ENCODE results near the gene TXNDC2. TPM values are rescaled to one million over a fixed set of nuclear protein-coding genes. Genes with fewer than 3 reads are reported as not detected.
"Not testable (repeated sequence)": the region's sequence is repeated elsewhere in the genome, so short reads cannot be mapped to it uniquely, and the experiment has no call there.

The TXNDC2 gene
- total and polyA plus RNA-seq, 4 donors = 0.12 to 0.19 (median 0.16) TPM; not detected in 1

- H3K4me1 ChIP-seq (ENCODE audit: control insufficient read depth in 5 of 5, insufficient read depth in 5 of 5, low read length in 5 of 5) = peaks cover 0 to 1% (median 0%) of the 10 kb centered on the region in 5 donors
- ATAC-seq (ENCODE audit: insufficient read depth, low FRiP score) = no peak
- H3K36me3 ChIP-seq (ENCODE audit: control insufficient read depth in 4 of 4, insufficient read depth in 4 of 4, low read length in 4 of 4) = no peaks in the 10 kb centered on the region
- no peak for TF ChIP-seq CTCF (IDR thresholded peaks at IDR 0.05; ENCODE audit: control extremely low read depth, extremely low read depth)
- H3K9me3 ChIP-seq (ENCODE audit: control insufficient read depth in 4 of 4, insufficient read depth in 3 of 4, low read length in 3 of 4) = no peaks in the 10 kb centered on the region
- no peaks in the 10 kb centered on the region for H3K27me3 ChIP-seq (ENCODE audit: control insufficient read depth in 3 of 3, insufficient read depth in 3 of 3, low read length in 2 of 3)
- no peak overlapping the region for H3K27ac ChIP-seq (ENCODE audit: low read depth in 1 of 2, low read length in 1 of 2)
- H3K4me3 ChIP-seq = no peak overlapping the region
- 74 to 76% methylated on average over 11 of the region's 11 CpGs for WGBS, 2 donors
- DNase-seq = no peak
- no peak overlapping the region for H3K9ac ChIP-seq (ENCODE audit: insufficient read depth in 1 of 2, low read length in 2 of 2)
Measured at GRCh38 chr18:9898792-9899549, 13.2 kb downstream of the TXNDC2 start.

- H3K4me1 ChIP-seq (ENCODE audit: control insufficient read depth in 5 of 5, insufficient read depth in 5 of 5, low read length in 5 of 5); H3K36me3 ChIP-seq (ENCODE audit: control insufficient read depth in 4 of 4, insufficient read depth in 4 of 4, low read length in 4 of 4); H3K9me3 ChIP-seq (ENCODE audit: control insufficient read depth in 4 of 4, insufficient read depth in 3 of 4, low read length in 3 of 4); ATAC-seq (ENCODE audit: insufficient read depth, low FRiP score); H3K27ac ChIP-seq (ENCODE audit: low read depth in 1 of 2, low read length in 1 of 2); H3K9ac ChIP-seq (ENCODE audit: insufficient read depth in 1 of 2, low read length in 2 of 2); H3K27me3 ChIP-seq (ENCODE audit: control insufficient read depth in 3 of 3, insufficient read depth in 3 of 3, low read length in 2 of 3); H3K4me3 ChIP-seq; DNase-seq: not testable (repeated sequence)
- 96 to 100% methylated on average over 1 of the region's 1 CpG for WGBS, 2 donors
Measured at GRCh38 chr18:9899550-9899930, 13.8 kb downstream of the TXNDC2 start.

- Histone ChIP-seq H3K9ac (ENCODE audit: insufficient read depth in 1 of 2, low read length in 2 of 2) (no peak overlapping the region), H3K9me3 (ENCODE audit: control insufficient read depth in 4 of 4, insufficient read depth in 3 of 4, low read length in 3 of 4) (no peaks in the 10 kb centered on the region), H3K4me1 (ENCODE audit: control insufficient read depth in 5 of 5, insufficient read depth in 5 of 5, low read length in 5 of 5) (peaks cover 0 to 1% (median 0%) of the 10 kb centered on the region in 5 donors), H3K4me3 (no peak overlapping the region), H3K27me3 (ENCODE audit: control insufficient read depth in 3 of 3, insufficient read depth in 3 of 3, low read length in 2 of 3) (no peaks in the 10 kb centered on the region), H3K36me3 (ENCODE audit: control insufficient read depth in 4 of 4, insufficient read depth in 4 of 4, low read length in 4 of 4) (no peaks in the 10 kb centered on the region), H3K27ac (ENCODE audit: low read depth in 1 of 2, low read length in 1 of 2) (no peak overlapping the region)
- 87 to 91% methylated on average over 7 of the region's 7 CpGs for WGBS, 2 donors
- no peak for TF ChIP-seq CTCF (IDR thresholded peaks at IDR 0.05; ENCODE audit: control extremely low read depth, extremely low read depth)
- ATAC-seq (ENCODE audit: insufficient read depth, low FRiP score) (no peak), DNase-seq (no peak)
Measured at GRCh38 chr18:9900699-9901098, 14.9 kb downstream of the TXNDC2 start.

- Histone ChIP-seq H3K27me3 (ENCODE audit: control insufficient read depth in 3 of 3, insufficient read depth in 3 of 3, low read length in 2 of 3) (no peaks in the 10 kb centered on the region), H3K4me1 (ENCODE audit: control insufficient read depth in 5 of 5, insufficient read depth in 5 of 5, low read length in 5 of 5) (peaks cover 0 to 1% (median 0%) of the 10 kb centered on the region in 5 donors), H3K9me3 (ENCODE audit: control insufficient read depth in 4 of 4, insufficient read depth in 3 of 4, low read length in 3 of 4) (no peaks in the 10 kb centered on the region), H3K36me3 (ENCODE audit: control insufficient read depth in 4 of 4, insufficient read depth in 4 of 4, low read length in 4 of 4) (no peaks in the 10 kb centered on the region), H3K4me3 (no peak overlapping the region), H3K9ac (ENCODE audit: insufficient read depth in 1 of 2, low read length in 2 of 2) (no peak overlapping the region), H3K27ac (ENCODE audit: low read depth in 1 of 2, low read length in 1 of 2) (no peak overlapping the region)
- ATAC-seq (ENCODE audit: insufficient read depth, low FRiP score) (no peak), DNase-seq (peak in 2 of 3 donors; percentile 19 to 25)
- no peak for TF ChIP-seq CTCF (IDR thresholded peaks at IDR 0.05; ENCODE audit: control extremely low read depth, extremely low read depth)
- WGBS, 2 donors = 78 to 90% methylated on average over 3 of the region's 3 CpGs
Measured at GRCh38 chr18:9901377-9901776, 15.6 kb downstream of the TXNDC2 start.

- not testable (repeated sequence) for H3K9ac ChIP-seq (ENCODE audit: insufficient read depth in 1 of 2, low read length in 2 of 2); H3K36me3 ChIP-seq (ENCODE audit: control insufficient read depth in 4 of 4, insufficient read depth in 4 of 4, low read length in 4 of 4); H3K4me1 ChIP-seq (ENCODE audit: control insufficient read depth in 5 of 5, insufficient read depth in 5 of 5, low read length in 5 of 5); ATAC-seq (ENCODE audit: insufficient read depth, low FRiP score); H3K27ac ChIP-seq (ENCODE audit: low read depth in 1 of 2, low read length in 1 of 2); H3K9me3 ChIP-seq (ENCODE audit: control insufficient read depth in 4 of 4, insufficient read depth in 3 of 4, low read length in 3 of 4); H3K4me3 ChIP-seq; H3K27me3 ChIP-seq (ENCODE audit: control insufficient read depth in 3 of 3, insufficient read depth in 3 of 3, low read length in 2 of 3); DNase-seq
- WGBS, 2 donors = 88 to 89% methylated on average over 14 of the region's 14 CpGs
Measured at GRCh38 chr18:9902264-9902663, 16.5 kb downstream of the TXNDC2 start.
